Suprapubic skin (tissue), 4 donors: ENCODE results near the gene KBTBD2. TPM values are rescaled to one million over a fixed set of nuclear protein-coding genes. Genes with fewer than 3 reads are reported as not detected.
"Not testable (repeated sequence)": the region's sequence is repeated elsewhere in the genome, so short reads cannot be mapped to it uniquely, and the experiment has no call there.

Experiments
- DNase-seq, 2 donors: peaks; one replicate each; pipeline ENCODE4 v3.0.0-alpha.2; 2019; ENCODE audit warnings: low spot score in 2 of 2
- H3K27ac ChIP-seq: fragments of 200-600 bp; sonication (generic); one replicate; pipeline ENCODE4 v1.5.1; 2019
- H3K27me3 ChIP-seq: fragments of 200-600 bp; sonication (generic); one replicate; pipeline ENCODE4 v1.5.1; 2019
- H3K36me3 ChIP-seq: fragments of 200-600 bp; sonication (generic); one replicate; pipeline ENCODE4 v1.5.1; 2019
- H3K4me1 ChIP-seq: fragments of 200-600 bp; sonication (generic); one replicate; pipeline ENCODE4 v1.5.1; 2019
- H3K4me3 ChIP-seq: fragments of 200-600 bp; sonication (generic); one replicate; pipeline ENCODE4 v1.5.1; 2019; ENCODE audit warnings: mild to moderate bottlenecking
- H3K9me3 ChIP-seq: fragments of 200-600 bp; sonication (generic); one replicate; pipeline ENCODE4 v1.5.1; 2019
- EP300 ChIP-seq: sonication (generic); formaldehyde crosslinking; IDR thresholded peaks from one replicate; pipeline ENCODE4 v1.6.1; 2017; ENCODE audit warnings: antibody characterized with exemption
- POLR2A ChIP-seq, 2 donors: fragments of 450-650 bp; IDR thresholded peaks; one replicate each; pipeline ENCODE4 v1.6.1; 2017; ENCODE audit warnings: antibody characterized with exemption in 2 of 2, mild to moderate bottlenecking in 2 of 2, moderate library complexity in 2 of 2
- POLR2AphosphoS5 ChIP-seq, 3 donors: sonication (generic); formaldehyde crosslinking; IDR thresholded peaks; one replicate each; pipeline ENCODE4 v1.6.1; 2017; ENCODE audit warnings: antibody characterized with exemption in 3 of 3
- WGBS: methylation state at CpG from one replicate; pipeline ENCODE4 v1.1.5; 2018; 5-methylcytosine and 5-hydroxymethylcytosine counted together
- total RNA-seq, 4 donors: library from RNA; depleted of rRNA; stranded (reverse); fragments of >200 nt; gene quantifications; one replicate each; pipeline ENCODE4 v1.1.0, GENCODE V29; 2016
- TF ChIP-seq, protein P1 (sequence below), 2 donors: fragments of 200-600 bp in 1 of 2; fragments of 450-650 bp in 1 of 2; sonication (generic) in 1 of 2; IDR thresholded peaks; one replicate each; pipeline ENCODE4 v1.5.1; 2016 to 2019; ENCODE audit warnings: antibody characterized with exemption in 2 of 2, mild to moderate bottlenecking in 1 of 2, moderate library complexity in 1 of 2

Gene KBTBD2
- total RNA-seq, 4 donors from 2014 or later, result 23.4 to 35.9 (median 30.8) TPM

DNA sequence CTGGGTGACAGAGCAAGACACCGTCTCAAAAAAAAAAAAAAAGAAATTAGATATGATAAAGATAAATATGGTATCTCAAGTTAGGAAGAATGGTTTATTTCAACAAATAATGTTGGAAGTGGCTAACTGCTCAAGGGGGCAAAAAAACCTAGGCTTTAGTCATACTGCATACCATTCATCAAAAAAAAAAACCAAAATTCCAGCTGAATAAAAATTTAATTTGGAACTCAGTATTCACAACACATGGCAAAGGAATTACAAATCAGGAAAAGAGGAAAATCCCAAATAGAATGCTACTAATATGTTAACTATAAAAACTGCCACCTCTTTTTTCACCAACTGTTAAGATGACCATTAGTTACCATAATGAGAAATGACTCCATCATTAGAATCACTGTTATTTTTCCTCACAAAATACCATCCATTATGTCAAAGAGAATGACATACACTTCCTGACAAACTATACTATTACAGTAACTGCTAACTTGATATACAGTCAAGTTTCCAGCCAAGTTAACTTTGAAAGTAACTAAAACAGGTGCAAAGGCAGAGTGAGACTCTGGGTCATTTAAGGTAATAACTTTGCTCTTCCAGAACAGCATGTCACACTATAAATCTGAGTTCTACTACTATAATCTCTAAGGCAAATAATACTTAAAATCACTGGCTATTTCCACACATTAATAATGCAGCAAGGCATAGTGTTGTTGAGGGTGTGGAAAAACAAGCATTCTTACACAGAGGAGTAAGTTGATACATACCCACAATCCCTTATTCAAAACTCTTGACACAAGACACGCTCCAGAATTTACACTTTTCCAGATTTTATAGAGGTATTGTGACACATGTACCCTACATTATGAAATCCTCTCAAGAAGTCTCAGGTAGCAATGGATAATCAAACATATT lies 10.2 kb downstream of the KBTBD2 start:
- H3K36me3 ChIP-seq, result no peaks in the 10 kb centered on the region
- no peak for DNase-seq
- H3K4me1 ChIP-seq, result peaks cover 56% of the 10 kb centered on the region
- WGBS, result 70% methylated on average over 2 of the region's 2 CpGs
- no peaks in the 10 kb centered on the region for H3K9me3 ChIP-seq
- no peaks in the 10 kb centered on the region for H3K27me3 ChIP-seq
- no peak overlapping the region for H3K27ac ChIP-seq
- TF ChIP-seq EP300 (no peak), POLR2AphosphoS5 (IDR thresholded peaks at IDR 0.05) (no peak), POLR2A (IDR thresholded peaks at IDR 0.05) (no peak)
- TF ChIP-seq, protein P1, sequence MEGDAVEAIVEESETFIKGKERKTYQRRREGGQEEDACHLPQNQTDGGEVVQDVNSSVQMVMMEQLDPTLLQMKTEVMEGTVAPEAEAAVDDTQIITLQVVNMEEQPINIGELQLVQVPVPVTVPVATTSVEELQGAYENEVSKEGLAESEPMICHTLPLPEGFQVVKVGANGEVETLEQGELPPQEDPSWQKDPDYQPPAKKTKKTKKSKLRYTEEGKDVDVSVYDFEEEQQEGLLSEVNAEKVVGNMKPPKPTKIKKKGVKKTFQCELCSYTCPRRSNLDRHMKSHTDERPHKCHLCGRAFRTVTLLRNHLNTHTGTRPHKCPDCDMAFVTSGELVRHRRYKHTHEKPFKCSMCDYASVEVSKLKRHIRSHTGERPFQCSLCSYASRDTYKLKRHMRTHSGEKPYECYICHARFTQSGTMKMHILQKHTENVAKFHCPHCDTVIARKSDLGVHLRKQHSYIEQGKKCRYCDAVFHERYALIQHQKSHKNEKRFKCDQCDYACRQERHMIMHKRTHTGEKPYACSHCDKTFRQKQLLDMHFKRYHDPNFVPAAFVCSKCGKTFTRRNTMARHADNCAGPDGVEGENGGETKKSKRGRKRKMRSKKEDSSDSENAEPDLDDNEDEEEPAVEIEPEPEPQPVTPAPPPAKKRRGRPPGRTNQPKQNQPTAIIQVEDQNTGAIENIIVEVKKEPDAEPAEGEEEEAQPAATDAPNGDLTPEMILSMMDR (IDR thresholded peaks at IDR 0.05), result no peak
- no peak overlapping the region for H3K4me3 ChIP-seq

DNA sequence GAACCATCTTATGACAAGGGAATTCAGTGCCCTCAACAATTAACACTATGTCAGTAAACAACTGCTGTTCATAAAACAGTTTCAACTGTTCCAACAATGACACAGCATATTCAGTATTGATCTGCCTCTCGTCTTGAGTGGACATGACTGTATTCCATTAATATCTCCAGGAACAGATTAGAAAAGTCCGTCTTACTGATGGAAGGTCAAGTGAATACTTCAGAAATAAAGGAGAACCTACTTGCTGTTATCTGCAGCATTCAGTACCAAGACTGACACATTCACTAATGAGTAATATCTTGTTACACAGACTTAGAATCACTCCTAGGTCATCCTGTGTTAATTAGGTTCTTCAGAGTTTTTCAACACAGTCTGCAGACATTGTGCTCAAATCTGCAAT lies 12.1 kb downstream of the KBTBD2 start:
- H3K27me3 ChIP-seq, result no peaks in the 10 kb centered on the region
- H3K36me3 ChIP-seq, result peaks cover 8% of the 10 kb centered on the region
- H3K4me3 ChIP-seq, result no peak overlapping the region
- TF ChIP-seq, protein P1 (IDR thresholded peaks at IDR 0.05), result no peak
- TF ChIP-seq EP300, result no peak
- TF ChIP-seq POLR2AphosphoS5 (IDR thresholded peaks at IDR 0.05), result no peak
- no peak for TF ChIP-seq POLR2A (IDR thresholded peaks at IDR 0.05)
- H3K4me1 ChIP-seq, result peaks cover 44% of the 10 kb centered on the region
- H3K9me3 ChIP-seq, result no peaks in the 10 kb centered on the region
- no peak for DNase-seq
- WGBS, result 31% methylated on average over 2 of the region's 2 CpGs
- H3K27ac ChIP-seq, result no peak overlapping the region

DNA sequence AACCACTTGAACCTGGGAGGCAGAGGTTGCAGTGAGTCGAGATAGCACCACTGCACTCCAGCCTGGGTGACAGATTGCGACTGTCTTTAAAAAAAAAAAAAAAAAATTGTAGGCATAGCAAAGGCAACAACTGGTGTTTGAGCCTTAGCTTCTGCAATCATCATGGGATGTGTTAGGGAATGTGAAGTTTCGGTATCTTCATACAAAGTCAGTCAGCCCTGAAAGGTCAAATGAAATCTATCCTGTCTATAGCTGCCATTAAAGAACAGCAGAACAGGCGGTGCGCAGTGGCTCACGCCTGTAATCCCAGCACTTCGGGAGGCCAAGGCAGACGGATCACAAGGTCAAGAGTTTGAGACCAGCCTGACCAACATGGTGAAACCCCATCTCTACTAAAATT lies 13.5 kb downstream of the KBTBD2 start:
- DNase-seq, H3K27ac ChIP-seq, H3K27me3 ChIP-seq, H3K9me3 ChIP-seq, H3K4me3 ChIP-seq: not testable (repeated sequence)
- 82% methylated on average over 8 of the region's 8 CpGs for WGBS
- H3K36me3 ChIP-seq, result peaks cover 21% of the 10 kb centered on the region
- peaks cover 33% of the 10 kb centered on the region for H3K4me1 ChIP-seq

DNA sequence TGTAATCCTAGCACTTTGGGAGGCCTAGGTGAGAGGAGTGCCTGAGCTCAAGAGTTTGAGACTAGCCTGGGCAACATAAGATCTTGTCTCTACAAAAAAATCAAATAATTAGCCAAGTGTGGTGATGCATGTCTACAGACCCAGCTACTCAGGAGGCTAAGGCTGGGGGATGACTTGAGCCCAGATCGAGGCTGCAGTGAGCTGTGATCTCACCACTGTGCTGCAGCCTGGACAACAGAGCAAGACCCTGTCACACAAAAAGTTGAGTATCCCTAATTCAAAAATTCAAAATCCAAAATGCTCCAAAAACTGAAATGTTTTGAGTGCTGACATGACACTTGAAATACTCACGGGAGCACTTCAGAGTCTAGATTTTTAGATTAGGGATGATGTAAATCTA lies 19.1 kb downstream of the KBTBD2 start:
- no peak for DNase-seq
- peaks cover 4% of the 10 kb centered on the region for H3K4me1 ChIP-seq
- H3K4me3 ChIP-seq, result no peak overlapping the region
- peaks cover 55% of the 10 kb centered on the region for H3K36me3 ChIP-seq
- no peaks in the 10 kb centered on the region for H3K9me3 ChIP-seq
- no peak overlapping the region for H3K27ac ChIP-seq
- H3K27me3 ChIP-seq, result no peaks in the 10 kb centered on the region
- TF ChIP-seq, protein P1 (IDR thresholded peaks at IDR 0.05), result no peak
- no peak for TF ChIP-seq POLR2A (IDR thresholded peaks at IDR 0.05)
- TF ChIP-seq POLR2AphosphoS5 (IDR thresholded peaks at IDR 0.05), result no peak
- TF ChIP-seq EP300, result no peak
- 71% methylated on average over 2 of the region's 2 CpGs for WGBS

DNA sequence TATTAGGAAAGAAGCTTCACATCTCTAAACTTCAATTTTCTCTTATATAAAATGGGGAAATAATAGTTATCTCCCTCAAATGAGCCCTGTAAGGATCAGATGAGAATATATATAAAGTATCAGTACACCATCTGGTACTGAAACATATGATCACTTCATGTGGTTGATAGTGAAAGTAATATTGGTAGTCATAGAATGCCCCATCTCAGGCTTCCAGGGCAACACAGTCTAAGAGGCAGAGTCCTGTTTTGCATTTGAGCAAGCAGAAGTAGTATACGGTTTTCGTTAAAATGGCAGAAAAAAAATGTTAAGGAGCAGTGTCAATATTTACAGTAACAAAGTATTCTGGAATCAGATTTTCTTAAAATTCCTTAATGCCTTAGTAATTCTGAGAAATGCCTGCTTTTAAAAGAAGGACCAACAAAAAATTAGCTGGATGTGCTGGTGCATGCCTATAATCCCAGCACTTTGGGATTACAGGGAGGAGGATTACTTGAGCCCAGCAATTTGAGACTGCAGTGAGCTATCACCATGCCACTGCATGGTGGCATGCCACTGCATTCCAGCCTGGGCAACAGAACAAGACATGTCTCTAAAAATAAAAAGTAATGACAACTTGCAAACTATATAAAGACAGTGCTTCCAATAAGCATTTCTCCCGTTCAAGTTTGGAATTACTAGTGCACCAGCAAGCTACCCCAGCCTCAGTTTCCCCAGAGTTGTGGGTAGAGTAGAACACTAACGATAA lies 19.8 kb downstream of the KBTBD2 start:
- H3K4me3 ChIP-seq, result no peak overlapping the region
- H3K9me3 ChIP-seq, result no peaks in the 10 kb centered on the region
- peaks cover 4% of the 10 kb centered on the region for H3K4me1 ChIP-seq
- TF ChIP-seq, protein P1 (IDR thresholded peaks at IDR 0.05), result no peak
- TF ChIP-seq POLR2A (IDR thresholded peaks at IDR 0.05), result no peak
- TF ChIP-seq POLR2AphosphoS5 (IDR thresholded peaks at IDR 0.05), result no peak
- TF ChIP-seq EP300, result no peak
- no peaks in the 10 kb centered on the region for H3K27me3 ChIP-seq
- no peak for DNase-seq
- no peak overlapping the region for H3K27ac ChIP-seq
- WGBS, result 71% methylated on average over 4 of the region's 4 CpGs
- peaks cover 55% of the 10 kb centered on the region for H3K36me3 ChIP-seq
